HG02973 (cell line): Measurements from ENCODE around the gene CDC25C.
"Not testable (repeated sequence)": the region's sequence is repeated elsewhere in the genome, so short reads cannot be mapped to it uniquely, and the experiment has no call there.

Source experiments
- ATAC-seq: cut with Tn5 transposase; IDR thresholded peaks from one replicate; pipeline ENCODE4 v1.9.1; 2021; ENCODE audit warnings: moderate library complexity; ENCODE audit not compliant: unreplicated experiment

The CDC25C gene

GRCh38 chr5:138280915-138281314, 50.7 kb downstream of the CDC25C start:
- no peak for ATAC-seq

GRCh38 chr5:138276402-138277054, 55.1 kb downstream of the CDC25C start:
- ATAC-seq = no peak

- ATAC-seq = no peak
Observed at GRCh38 chr5:138275895-138276294, 55.7 kb downstream of the CDC25C start.

- no peak for ATAC-seq
Observed at GRCh38 chr5:138275379-138275782, 56.2 kb downstream of the CDC25C start.

- ATAC-seq = no peak
Observed at GRCh38 chr5:138274189-138274853, 57.3 kb downstream of the CDC25C start, which contains the start of gene GFRA3. Gene GFRA3, minus strand, starts transcription at chr5:138274621. Its CDS starts 197 bp downstream, at chr5:138274424.

GRCh38 chr5:138273834-138274188, 57.8 kb downstream of the CDC25C start:
- ATAC-seq = no peak

- no peak for ATAC-seq
Observed at GRCh38 chr5:138272681-138273080, 58.9 kb downstream of the CDC25C start.

- no peak for ATAC-seq
Observed at GRCh38 chr5:138271281-138271680, 60.3 kb downstream of the CDC25C start.

GRCh38 chr5:138264183-138264582, 67.4 kb downstream of the CDC25C start:
- ATAC-seq = no peak

GRCh38 chr5:138263581-138263980, 68.0 kb downstream of the CDC25C start:
- ATAC-seq = no peak

- ATAC-seq = no peak
Observed at GRCh38 chr5:138258704-138259292, 72.8 kb downstream of the CDC25C start.

- no peak for ATAC-seq
Observed at GRCh38 chr5:138257583-138257982, 74.0 kb downstream of the CDC25C start.

- no peak for ATAC-seq
Observed at GRCh38 chr5:138252944-138253343, 78.7 kb downstream of the CDC25C start.

GRCh38 chr5:138247800-138248199, 83.8 kb downstream of the CDC25C start:
- ATAC-seq = not testable (repeated sequence)

GRCh38 chr5:138246822-138247221, 84.8 kb downstream of the CDC25C start:
- ATAC-seq = no peak

GRCh38 chr5:138246334-138246733, 85.3 kb downstream of the CDC25C start:
- ATAC-seq = no peak

GRCh38 chr5:138245717-138246116, 85.9 kb downstream of the CDC25C start:
- ATAC-seq = no peak

- no peak for ATAC-seq
Observed at GRCh38 chr5:138243794-138244193, 87.8 kb downstream of the CDC25C start.

GRCh38 chr5:138241688-138242571, 89.7 kb downstream of the CDC25C start:
- ATAC-seq = no peak

GRCh38 chr5:138240650-138241385, 90.8 kb downstream of the CDC25C start:
- no peak for ATAC-seq

- ATAC-seq = no peak
Observed at GRCh38 chr5:138238034-138238433, 93.6 kb downstream of the CDC25C start.
